Smooth muscle cell (in vitro differentiated cells): ENCODE data around the gene RUNX1. TPM values are rescaled to one million over a fixed set of nuclear protein-coding genes. Genes with fewer than 3 reads are reported as not detected.

ENCODE experiments used
- DNase-seq: peaks from one replicate; lab custom pipeline; 2025; ENCODE audit not compliant: unreplicated experiment; lab: John Stamatoyannopoulos, UW
- H2AFZ ChIP-seq: fragments of 200-600 bp; sonication (generic); 2 replicates; pipeline ENCODE4 v1.6.0; 2016; ENCODE audit warnings: antibody characterized with exemption, low read depth, mild to moderate bottlenecking
- H3F3A ChIP-seq: fragments of 200-600 bp; sonication (generic); 2 replicates; pipeline ENCODE4 v1.6.0; 2017; ENCODE audit warnings: antibody characterized with exemption, low read depth
- H3K27ac ChIP-seq: fragments of 200-600 bp; sonication (generic); 2 replicates; pipeline ENCODE4 v1.5.1; 2016; ENCODE audit warnings: low read depth, mild to moderate bottlenecking
- H3K27me3 ChIP-seq: fragments of 200-600 bp; sonication (generic); 2 replicates; pipeline ENCODE4 v1.6.1; 2016; ENCODE audit warnings: low read depth, mild to moderate bottlenecking
- H3K36me3 ChIP-seq: fragments of 200-600 bp; sonication (generic); 2 replicates; pipeline ENCODE4 v1.5.1; 2016; ENCODE audit warnings: low read depth
- H3K4me1 ChIP-seq: fragments of 200-600 bp; sonication (generic); 2 replicates; pipeline ENCODE4 v1.5.1; 2016; ENCODE audit warnings: low read depth
- H3K4me2 ChIP-seq: fragments of 200-600 bp; sonication (generic); 2 replicates; pipeline ENCODE4 v1.6.0; 2016; ENCODE audit warnings: mild to moderate bottlenecking
- H3K4me3 ChIP-seq: fragments of 200-600 bp; sonication (generic); 2 replicates; pipeline ENCODE4 v1.5.1; 2016; ENCODE audit warnings: mild to moderate bottlenecking
- H3K79me2 ChIP-seq: fragments of 200-600 bp; sonication (generic); 2 replicates; pipeline ENCODE4 v1.6.0; 2016; ENCODE audit warnings: low read depth, mild to moderate bottlenecking
- H3K9ac ChIP-seq: fragments of 200-600 bp; sonication (generic); 2 replicates; pipeline ENCODE4 v1.6.0; 2016; ENCODE audit warnings: low read depth
- H3K9me3 ChIP-seq: fragments of 200-600 bp; sonication (generic); replicated peaks from 2 replicates; pipeline ENCODE4 v1.5.1; 2016; ENCODE audit warnings: low read depth
- H4K20me1 ChIP-seq: fragments of 200-600 bp; sonication (generic); 2 replicates; pipeline ENCODE4 v1.6.0; 2016; ENCODE audit warnings: low read depth
- WGBS: methylation state at CpG from one replicate; pipeline ENCODE4 v1.1.7; 2016; ENCODE audit warnings: low lambda C conversion rate; 5-methylcytosine and 5-hydroxymethylcytosine counted together
- polyA plus RNA-seq: library from polyadenylated mRNA; unstranded; fragments of >200 nt; fragmentation: Nextera tagmentation; extraction: Ambion mirVana; gene quantifications from 2 replicates; pipeline ENCODE4 v1.2.1, GENCODE V29; 2016
- total RNA-seq: library from RNA; depleted of rRNA; stranded (reverse); fragments of >200 nt; gene quantifications from 2 replicates; pipeline ENCODE4 v1.2.3, GENCODE V29; 2014
- TF ChIP-seq, protein P1 (sequence below): fragments of 200-600 bp; sonication (generic); IDR thresholded peaks from 2 replicates; pipeline ENCODE4 v1.5.1; 2017; ENCODE audit warnings: borderline replicate concordance, mild to moderate bottlenecking, antibody characterized with exemption; ENCODE audit not compliant: insufficient read depth, poor library complexity, severe bottlenecking

RUNX1 gene
- total and polyA plus RNA-seq, 2 experiments from 2014 or later = 33.4 to 97.6 TPM

- no peak for DNase-seq
- no peaks in the 10 kb centered on the region for H3K9me3 ChIP-seq
- H4K20me1 ChIP-seq = peaks cover 26% of the 10 kb centered on the region
- peaks cover 6% of the 10 kb centered on the region for H3K4me1 ChIP-seq
- H3K79me2 ChIP-seq = peaks cover 4% of the 10 kb centered on the region
- TF ChIP-seq, protein P1, sequence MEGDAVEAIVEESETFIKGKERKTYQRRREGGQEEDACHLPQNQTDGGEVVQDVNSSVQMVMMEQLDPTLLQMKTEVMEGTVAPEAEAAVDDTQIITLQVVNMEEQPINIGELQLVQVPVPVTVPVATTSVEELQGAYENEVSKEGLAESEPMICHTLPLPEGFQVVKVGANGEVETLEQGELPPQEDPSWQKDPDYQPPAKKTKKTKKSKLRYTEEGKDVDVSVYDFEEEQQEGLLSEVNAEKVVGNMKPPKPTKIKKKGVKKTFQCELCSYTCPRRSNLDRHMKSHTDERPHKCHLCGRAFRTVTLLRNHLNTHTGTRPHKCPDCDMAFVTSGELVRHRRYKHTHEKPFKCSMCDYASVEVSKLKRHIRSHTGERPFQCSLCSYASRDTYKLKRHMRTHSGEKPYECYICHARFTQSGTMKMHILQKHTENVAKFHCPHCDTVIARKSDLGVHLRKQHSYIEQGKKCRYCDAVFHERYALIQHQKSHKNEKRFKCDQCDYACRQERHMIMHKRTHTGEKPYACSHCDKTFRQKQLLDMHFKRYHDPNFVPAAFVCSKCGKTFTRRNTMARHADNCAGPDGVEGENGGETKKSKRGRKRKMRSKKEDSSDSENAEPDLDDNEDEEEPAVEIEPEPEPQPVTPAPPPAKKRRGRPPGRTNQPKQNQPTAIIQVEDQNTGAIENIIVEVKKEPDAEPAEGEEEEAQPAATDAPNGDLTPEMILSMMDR = no peak
- no peaks in the 10 kb centered on the region for H3K36me3 ChIP-seq
- no peak overlapping the region for H2AFZ ChIP-seq
- H3K4me2 ChIP-seq = no peak overlapping the region
- no peak overlapping the region for H3K9ac ChIP-seq
- no peaks in the 10 kb centered on the region for H3K27me3 ChIP-seq
- H3K27ac ChIP-seq = no peak overlapping the region
- H3F3A ChIP-seq = no peaks in the 10 kb centered on the region
- 72% methylated on average over 2 of the region's 2 CpGs for WGBS
- H3K4me3 ChIP-seq = no peak overlapping the region
These were observed 87.0 kb downstream of the RUNX1 start for GRCh38 chr21:34962136-34962535.

- H3K27ac ChIP-seq = no peak overlapping the region
- H3K9ac ChIP-seq = no peak overlapping the region
- H3F3A ChIP-seq = no peaks in the 10 kb centered on the region
- no peaks in the 10 kb centered on the region for H3K9me3 ChIP-seq
- WGBS = 60% methylated on average over 2 of the region's 2 CpGs
- TF ChIP-seq, protein P1 = no peak
- DNase-seq = no peak
- peaks cover 6% of the 10 kb centered on the region for H3K4me1 ChIP-seq
- H2AFZ ChIP-seq = no peak overlapping the region
- H4K20me1 ChIP-seq = peaks cover 20% of the 10 kb centered on the region
- H3K27me3 ChIP-seq = no peaks in the 10 kb centered on the region
- H3K4me2 ChIP-seq = no peak overlapping the region
- H3K36me3 ChIP-seq = no peaks in the 10 kb centered on the region
- H3K79me2 ChIP-seq = peaks cover 4% of the 10 kb centered on the region
- H3K4me3 ChIP-seq = no peak overlapping the region
These were observed 88.4 kb downstream of the RUNX1 start for GRCh38 chr21:34960687-34961086.

DNA sequence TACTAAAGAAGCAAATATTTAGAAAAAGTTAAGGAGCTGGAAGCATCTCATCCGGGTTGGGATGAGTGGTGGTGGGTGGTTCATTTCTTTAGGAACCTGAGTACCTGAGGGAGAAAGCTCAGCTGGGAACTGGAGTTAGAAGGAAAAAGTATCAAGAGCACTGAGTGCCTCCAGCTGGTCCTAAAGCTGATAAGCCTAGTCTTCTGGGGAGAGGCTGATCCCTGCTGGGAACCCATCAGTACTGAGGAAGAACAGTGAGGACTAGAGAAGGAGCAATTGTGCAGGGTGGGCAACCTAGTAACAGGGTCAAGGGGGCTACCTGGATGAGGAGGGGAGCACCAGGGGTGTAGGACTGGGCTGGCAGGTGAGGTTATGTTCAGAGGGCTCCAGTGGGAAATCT is 89.5 kb downstream of the RUNX1 start:
- no peaks in the 10 kb centered on the region for H3K27me3 ChIP-seq
- WGBS = 87% methylated on average over 1 of the region's 1 CpG
- no peak overlapping the region for H3K27ac ChIP-seq
- no peak overlapping the region for H3K9ac ChIP-seq
- H3K36me3 ChIP-seq = no peaks in the 10 kb centered on the region
- no peaks in the 10 kb centered on the region for H3F3A ChIP-seq
- peaks cover 6% of the 10 kb centered on the region for H3K4me1 ChIP-seq
- H3K9me3 ChIP-seq = no peaks in the 10 kb centered on the region
- peaks cover 4% of the 10 kb centered on the region for H3K79me2 ChIP-seq
- H4K20me1 ChIP-seq = peaks cover 13% of the 10 kb centered on the region
- H3K4me3 ChIP-seq = no peak overlapping the region
- TF ChIP-seq, protein P1 = no peak
- DNase-seq = no peak
- H2AFZ ChIP-seq = no peak overlapping the region
- H3K4me2 ChIP-seq = no peak overlapping the region

- no peak overlapping the region for H3K9ac ChIP-seq
- no peaks in the 10 kb centered on the region for H3F3A ChIP-seq
- TF ChIP-seq, protein P1 = no peak
- peaks cover 13% of the 10 kb centered on the region for H3K79me2 ChIP-seq
- H3K4me2 ChIP-seq = no peak overlapping the region
- no peaks in the 10 kb centered on the region for H3K36me3 ChIP-seq
- DNase-seq = no peak
- no peak overlapping the region for H3K4me3 ChIP-seq
- WGBS = 91% methylated on average over 4 of the region's 4 CpGs
- no peaks in the 10 kb centered on the region for H3K27me3 ChIP-seq
- no peak overlapping the region for H2AFZ ChIP-seq
- no peak overlapping the region for H3K27ac ChIP-seq
- H3K4me1 ChIP-seq = peaks cover 6% of the 10 kb centered on the region
- no peaks in the 10 kb centered on the region for H3K9me3 ChIP-seq
- H4K20me1 ChIP-seq = peaks cover 12% of the 10 kb centered on the region
These were observed 91.1 kb downstream of the RUNX1 start for GRCh38 chr21:34958040-34958439.
